HG03064 (cell line): ENCODE data around the gene TOGARAM2.
A peak's percentile ranks its signal among the peaks of the same experiment; 100 is the strongest.

Experiments used
- ATAC-seq: cut with Tn5 transposase; IDR thresholded peaks from one replicate; pipeline ENCODE4 v1.9.1; 2021; ENCODE audit warnings: low read depth; ENCODE audit not compliant: unreplicated experiment

Gene TOGARAM2

GRCh38 chr2:29016504-29016903, 35.4 kb downstream of the TOGARAM2 start:
- ATAC-seq, result no peak

DNA sequence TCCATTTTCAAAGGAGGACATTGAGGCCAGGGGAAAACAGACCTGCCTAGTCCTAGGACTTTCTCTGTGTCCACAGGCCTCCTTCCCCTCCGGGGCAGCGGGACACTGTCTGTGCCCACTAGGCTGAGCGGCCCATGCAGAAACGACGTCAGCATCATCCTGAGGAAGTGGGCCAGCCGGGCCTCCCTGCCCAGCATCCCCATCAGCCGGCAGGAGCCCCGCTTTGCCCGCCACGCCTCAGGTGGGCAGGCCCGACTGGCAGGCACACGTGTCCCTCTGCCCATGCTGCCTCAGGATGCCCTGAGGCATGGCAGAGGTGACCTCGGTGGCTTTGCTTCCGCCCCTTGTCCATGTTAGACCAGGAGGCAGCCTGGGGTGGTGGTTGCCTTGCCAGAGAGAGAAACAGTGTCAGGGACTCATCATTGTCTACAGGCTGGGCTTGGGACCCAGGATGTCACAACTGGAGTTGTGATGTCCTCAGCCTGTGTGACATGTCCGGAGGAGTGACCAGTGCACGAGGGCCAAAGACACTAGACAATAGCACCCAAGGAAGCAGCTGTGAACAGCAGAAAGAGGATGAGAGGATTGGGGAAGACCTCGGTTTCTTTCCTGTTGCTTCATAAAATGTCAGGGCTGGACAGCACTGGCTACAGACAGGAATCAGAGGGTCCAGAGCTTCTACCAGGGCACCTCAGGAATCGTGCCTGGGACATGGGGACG, 36.8 kb downstream of the TOGARAM2 start:
- no peak for ATAC-seq

- ATAC-seq, result no peak
Measured at GRCh38 chr2:29021886-29022285, 40.8 kb downstream of the TOGARAM2 start.

- no peak for ATAC-seq
Measured at GRCh38 chr2:29022679-29023078, 41.6 kb downstream of the TOGARAM2 start.

DNA sequence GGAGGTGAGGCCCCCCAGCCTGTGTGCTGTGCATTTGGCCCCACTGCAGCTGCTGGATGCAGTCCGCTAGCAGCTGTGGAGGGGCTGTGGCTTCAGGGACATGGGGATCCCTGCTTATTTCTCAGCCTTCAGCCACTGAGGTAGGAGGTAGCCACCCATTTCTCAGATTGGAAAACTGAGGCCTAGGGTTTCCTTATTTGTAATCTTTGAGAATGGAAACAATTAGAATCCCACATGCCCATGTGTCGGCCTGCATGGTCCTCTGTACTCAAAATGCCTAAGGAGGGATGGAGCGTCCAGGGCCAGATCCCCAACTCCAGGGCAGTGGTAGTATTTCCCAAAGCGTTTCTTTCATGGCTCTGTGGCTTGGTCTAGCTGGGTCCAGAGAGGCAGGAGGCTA, 42.1 kb downstream of the TOGARAM2 start:
- no peak for ATAC-seq

- no peak for ATAC-seq
Measured at GRCh38 chr2:29024882-29025430, 43.9 kb downstream of the TOGARAM2 start.

DNA sequence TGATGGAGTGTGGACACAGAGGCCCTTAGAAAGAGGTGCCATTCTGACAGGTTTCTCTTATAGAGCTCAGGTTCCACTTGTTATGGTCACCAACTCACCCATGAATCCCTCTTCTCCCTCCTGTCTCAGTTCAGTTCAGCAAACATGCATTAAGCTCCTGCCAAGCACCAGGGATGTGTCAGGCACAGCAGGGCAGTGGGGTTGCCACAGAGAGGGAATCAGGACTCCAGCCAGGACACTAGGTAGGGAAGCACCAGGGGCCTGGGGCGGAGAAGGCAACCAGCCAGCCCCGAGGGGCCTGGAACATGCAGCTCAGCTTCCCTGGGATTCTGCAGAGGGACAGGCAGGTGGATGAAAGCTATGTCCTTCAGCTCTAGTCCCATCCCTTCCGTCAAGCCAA, 44.6 kb downstream of the TOGARAM2 start:
- no peak for ATAC-seq

- ATAC-seq, result no peak
Measured at GRCh38 chr2:29031046-29031445, 49.9 kb downstream of the TOGARAM2 start.

GRCh38 chr2:29032189-29032588, 51.1 kb downstream of the TOGARAM2 start:
- no peak for ATAC-seq

DNA sequence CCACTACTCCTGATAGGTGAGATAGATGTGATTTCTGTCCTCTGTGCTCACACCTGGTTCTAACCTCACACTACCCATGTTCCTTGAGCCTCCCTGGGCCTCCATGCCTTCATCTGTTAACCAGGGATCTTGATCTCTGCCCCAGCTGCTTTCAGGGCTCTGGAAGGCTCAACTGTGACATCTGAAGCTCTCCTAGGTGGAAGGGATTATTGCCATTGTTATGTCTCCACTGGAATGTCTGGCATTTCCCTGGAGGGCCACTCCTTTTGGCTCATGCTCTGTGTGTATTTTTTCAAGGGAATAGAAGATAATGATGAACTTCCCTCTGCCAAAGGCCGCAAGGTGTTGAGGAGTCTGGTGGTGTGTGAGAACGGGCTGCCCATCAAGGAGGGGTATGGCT, 52.1 kb downstream of the TOGARAM2 start:
- no peak for ATAC-seq

GRCh38 chr2:29033656-29034055, 52.6 kb downstream of the TOGARAM2 start:
- no peak for ATAC-seq

- no peak for ATAC-seq
Measured at GRCh38 chr2:29035016-29035745, 54.1 kb downstream of the TOGARAM2 start.

DNA sequence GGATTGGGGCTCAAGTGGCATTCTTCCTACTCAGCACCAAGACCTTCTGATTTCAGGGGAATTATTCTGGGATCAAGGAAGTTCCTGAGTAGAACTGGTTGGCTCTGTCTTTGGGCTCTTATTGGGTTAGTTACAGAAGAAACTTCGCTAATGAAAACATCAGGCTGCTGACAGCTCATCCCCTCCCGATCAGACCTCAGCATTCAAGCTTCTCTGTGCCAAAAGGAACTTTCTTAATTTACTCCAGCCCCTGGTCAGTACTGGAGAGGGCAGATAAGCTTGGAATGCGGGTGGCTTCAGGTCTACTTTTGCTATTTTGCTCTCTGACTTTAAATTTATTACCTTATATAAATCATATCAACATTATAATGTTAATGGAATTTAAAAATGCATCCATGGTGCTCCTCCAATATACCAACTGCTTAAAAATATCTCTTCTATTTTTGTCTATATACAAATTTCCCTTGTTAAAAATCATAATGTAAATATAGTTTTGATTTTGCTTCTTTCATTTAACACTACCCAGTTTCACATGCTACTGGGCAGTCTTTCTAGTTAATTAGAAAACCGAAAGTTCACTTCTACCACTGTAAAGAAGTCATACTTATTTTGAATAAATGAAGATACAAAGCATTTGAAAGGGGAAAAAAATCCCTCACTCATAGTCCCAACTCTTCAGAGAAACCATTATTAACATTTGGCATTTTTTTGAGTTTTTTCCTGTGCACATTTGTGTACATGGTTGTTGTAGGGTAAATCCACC, 58.8 kb downstream of the TOGARAM2 start:
- ATAC-seq, result peak; percentile 64

- peak; percentile 27 for ATAC-seq
Measured at GRCh38 chr2:29040552-29040951, 59.5 kb downstream of the TOGARAM2 start.

DNA sequence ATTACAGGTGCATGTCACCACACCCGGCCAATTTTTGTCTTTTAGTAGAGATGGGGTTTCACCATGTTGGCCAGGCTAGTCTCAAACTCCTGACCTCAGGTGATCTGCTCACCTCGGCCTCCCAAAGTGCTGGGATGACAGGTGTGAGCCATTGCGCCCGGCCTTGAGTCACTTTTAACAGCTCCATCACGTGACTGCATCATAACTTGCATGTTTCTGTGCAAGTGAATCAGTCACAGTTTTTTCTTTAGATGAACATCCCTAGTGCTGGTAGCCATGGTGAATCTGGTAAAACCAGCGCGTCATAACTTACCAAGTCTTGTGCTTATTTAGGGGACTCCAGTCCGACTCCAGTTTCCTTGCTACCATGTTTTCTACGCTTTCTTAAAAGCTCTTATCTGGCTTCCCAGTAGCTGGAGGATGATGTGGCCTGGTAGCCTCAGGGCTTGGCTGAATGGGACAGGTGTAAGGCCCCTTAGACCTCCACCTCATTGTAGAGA, 60.1 kb downstream of the TOGARAM2 start:
- no peak for ATAC-seq

- no peak for ATAC-seq
Measured at GRCh38 chr2:29042561-29043075, 61.5 kb downstream of the TOGARAM2 start.

- ATAC-seq, result no peak
Measured at GRCh38 chr2:29044459-29044858, 63.4 kb downstream of the TOGARAM2 start.

- no peak for ATAC-seq
Measured at GRCh38 chr2:29046321-29046720, 65.2 kb downstream of the TOGARAM2 start.

DNA sequence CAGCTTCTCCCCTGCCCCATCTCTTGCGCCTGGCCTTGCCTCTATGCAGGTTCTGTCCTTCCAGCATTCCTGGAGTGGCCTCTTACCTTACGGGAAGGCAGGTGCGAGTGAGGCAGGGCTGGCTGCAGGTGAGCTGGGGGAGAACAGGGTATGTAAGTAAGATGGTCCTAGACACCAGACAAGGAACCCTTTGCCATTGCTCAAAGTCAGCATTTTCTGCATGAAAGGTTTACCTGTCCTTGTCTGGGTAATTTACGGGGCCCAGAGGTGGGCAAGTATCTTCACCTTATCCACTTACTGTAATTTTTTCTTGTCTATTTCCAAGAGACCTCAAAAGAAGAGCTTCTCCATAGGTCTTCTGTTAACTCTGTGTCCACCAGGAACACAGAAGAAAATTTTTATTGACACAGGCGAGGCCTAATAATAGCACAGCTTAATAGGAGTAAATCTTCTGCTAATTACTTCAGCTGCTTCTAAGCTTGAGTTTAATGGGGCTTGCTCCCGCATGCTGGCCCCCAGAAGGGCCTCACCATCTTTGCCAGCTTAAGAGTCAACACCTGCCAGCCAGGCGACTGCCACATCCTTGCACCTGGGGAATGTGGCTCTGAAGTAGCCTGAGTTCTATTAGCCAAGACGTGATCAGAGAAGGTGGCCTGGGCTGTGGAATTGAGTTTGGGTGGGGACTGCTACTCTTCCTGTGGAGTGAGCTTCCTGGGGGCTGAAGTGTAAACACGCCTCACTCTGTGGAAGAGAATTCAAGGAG, 66.2 kb downstream of the TOGARAM2 start:
- no peak for ATAC-seq

GRCh38 chr2:29050591-29050990, 69.5 kb downstream of the TOGARAM2 start:
- ATAC-seq, result no peak
